ENCODE measurements around the gene INTS13.

- TF ChIP-seq POLR2A (IDR thresholded peaks at IDR 0.05; ENCODE audit: low read depth, low read length) (no peak), POLR2AphosphoS5 (IDR thresholded peaks at IDR 0.05; ENCODE audit: low read depth, low read length) (no peak), TAF1 (IDR thresholded peaks at IDR 0.05; ENCODE audit: low read depth, low read length) (no peak), POU2F2 (IDR thresholded peaks at IDR 0.05; ENCODE audit: low read depth, low read length) (no peak), SPI1 (IDR thresholded peaks at IDR 0.05; ENCODE audit: low read depth, low read length) (no peak)
These were observed 10.5 kb upstream of the INTS13 start for GRCh38 chr12:26948309-26948708.
